Head of caudate nucleus (tissue), 42 donors: ENCODE data around the gene C16orf95.
A peak's percentile ranks its signal among the peaks of the same experiment; 100 is the strongest.
"Not testable (repeated sequence)": the region's sequence is repeated elsewhere in the genome, so short reads cannot be mapped to it uniquely, and the experiment has no call there.

Source experiments
- DNase-seq, 42 donors: peaks; one replicate each; pipeline versions ENCODE4 v3.0.0 to v3.0.0-alpha.2; 2020 to 2021; ENCODE audit warnings: mixed read lengths in 7 of 42
- intact Hi-C: fragments of 100-400 bp; cut with DNase I; formaldehyde crosslinking; loops from one replicate; pipeline ENCODE4 v1.15.0; 2022

Gene C16orf95

GRCh38 chr16:87274794-87275193 is 42.4 kb downstream of the C16orf95 start:
- intact Hi-C loops, result loop anchor here (5.0 kb wide), 1 partner anchor 712 kb away; no protein-coding TSS in a partner anchor
- no peak for DNase-seq

GRCh38 chr16:87273471-87274030 is 43.6 kb downstream of the C16orf95 start:
- DNase-seq, result no peak

GRCh38 chr16:87271256-87271655 is 45.9 kb downstream of the C16orf95 start:
- DNase-seq, result no peak
- intact Hi-C loops, result no loop called here

More at GRCh38 chr16:87273471-87274030, 43.6 kb downstream of the C16orf95 start:
- intact Hi-C loops, result no loop called here

- DNase-seq, result peak in 1 of 42 donors; percentile 2
- intact Hi-C loops, result no loop called here
These were observed 49.6 kb downstream of the C16orf95 start for GRCh38 chr16:87267566-87267965.

DNA sequence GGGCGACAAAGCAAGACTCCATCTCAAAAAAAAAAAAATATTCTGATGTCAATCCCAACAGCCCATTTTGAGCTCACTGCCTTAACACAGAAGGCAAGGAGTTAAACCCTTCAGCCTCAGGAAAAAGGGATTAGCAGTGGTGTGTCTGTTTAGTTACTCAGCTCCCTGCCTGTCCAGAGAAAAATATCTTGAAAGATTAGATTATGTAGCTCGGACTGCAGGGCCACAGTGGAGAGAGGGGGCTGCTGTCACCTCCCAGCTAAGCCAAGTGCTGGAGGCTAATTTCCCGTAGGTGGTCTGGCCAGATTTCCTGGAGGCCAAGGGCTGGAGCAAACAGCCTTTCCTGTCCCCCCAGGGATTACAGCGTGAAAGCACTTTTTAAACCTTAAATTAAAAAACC is 50.3 kb downstream of the C16orf95 start:
- intact Hi-C loops, result no loop called here
- DNase-seq, result peak in 1 of 42 donors; percentile 2

DNA sequence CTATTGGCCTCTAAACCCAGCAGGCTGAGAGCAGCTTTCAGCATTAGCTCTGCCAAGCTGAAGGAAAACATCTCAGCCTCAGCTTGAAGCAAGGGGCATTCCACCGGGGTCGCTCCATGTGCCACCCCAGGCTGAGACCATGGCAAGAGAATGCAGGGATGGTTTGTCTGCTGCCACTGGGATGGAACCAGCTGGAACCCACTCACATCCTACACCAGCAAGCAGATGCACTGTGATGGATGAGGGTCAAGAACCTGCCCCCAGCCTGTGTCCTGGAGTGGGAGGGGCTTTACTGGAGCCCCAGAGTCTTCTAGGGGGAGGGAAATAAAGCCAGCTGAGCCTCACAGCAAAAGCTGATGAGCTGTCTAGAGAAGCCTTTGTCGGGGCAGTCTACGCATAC is 51.9 kb downstream of the C16orf95 start:
- intact Hi-C loops, result no loop called here
- peak in 1 of 42 donors; percentile 4 for DNase-seq

- intact Hi-C loops, result no loop called here
- DNase-seq, result peak in 1 of 42 donors; percentile 7
These were observed 52.6 kb downstream of the C16orf95 start for GRCh38 chr16:87264634-87265033.

DNA sequence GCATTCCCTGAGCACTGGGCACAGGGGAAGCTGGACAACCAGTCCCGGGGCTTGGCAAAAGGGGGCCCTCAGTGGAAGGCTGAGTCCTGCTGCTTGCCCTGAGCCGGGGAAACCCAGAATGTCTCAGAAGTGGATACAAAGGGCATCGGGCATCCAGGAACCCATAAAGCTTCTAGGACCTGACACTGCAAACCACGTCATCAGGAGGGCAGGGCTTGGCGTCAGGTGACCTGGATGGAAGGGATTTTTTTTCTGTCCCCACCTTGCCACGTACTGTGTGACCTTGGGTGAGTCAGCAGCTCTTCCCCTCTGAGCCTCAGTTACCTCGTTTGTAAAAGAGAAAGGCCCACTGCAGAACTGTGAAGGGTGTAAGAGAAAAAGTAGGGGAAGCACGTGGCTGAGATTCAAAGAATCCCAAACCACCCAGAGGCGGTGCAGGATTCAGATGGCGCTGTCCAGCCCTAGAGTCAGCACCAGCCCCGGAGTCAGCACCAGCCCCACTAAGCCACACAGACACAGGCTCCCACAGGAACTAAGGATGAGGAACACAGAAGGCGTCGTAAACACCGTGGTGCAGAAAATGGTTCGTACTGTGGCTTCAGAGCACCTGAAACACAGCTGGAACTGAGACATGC is 53.7 kb downstream of the C16orf95 start:
- intact Hi-C loops, result no loop called here

GRCh38 chr16:87259431-87259830 is 57.8 kb downstream of the C16orf95 start:
- intact Hi-C loops, result no loop called here
- no peak for DNase-seq

More for the DNA sequence above, 53.7 kb downstream of the C16orf95 start:
- no peak for DNase-seq

DNA sequence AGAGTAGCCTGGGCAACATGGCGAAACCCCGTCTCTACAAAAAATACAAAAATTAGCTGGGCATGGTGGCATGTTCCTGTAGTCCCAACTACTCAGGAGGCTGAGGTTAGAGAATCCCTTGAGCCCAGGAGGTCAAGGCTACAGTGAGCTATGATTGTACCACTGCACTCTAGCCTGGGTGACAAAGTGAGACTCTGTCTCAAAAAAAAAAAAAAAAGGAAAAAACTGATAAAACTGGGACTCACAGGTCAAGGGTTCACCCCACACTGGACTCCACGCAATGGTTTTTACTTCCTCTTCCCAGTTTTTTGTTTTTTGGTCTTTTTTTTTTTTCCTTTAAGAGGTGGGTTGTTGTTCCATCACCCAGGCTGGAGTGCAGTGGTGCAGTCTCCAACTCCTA is 58.5 kb downstream of the C16orf95 start:
- intact Hi-C loops, DNase-seq: not testable (repeated sequence)

DNA sequence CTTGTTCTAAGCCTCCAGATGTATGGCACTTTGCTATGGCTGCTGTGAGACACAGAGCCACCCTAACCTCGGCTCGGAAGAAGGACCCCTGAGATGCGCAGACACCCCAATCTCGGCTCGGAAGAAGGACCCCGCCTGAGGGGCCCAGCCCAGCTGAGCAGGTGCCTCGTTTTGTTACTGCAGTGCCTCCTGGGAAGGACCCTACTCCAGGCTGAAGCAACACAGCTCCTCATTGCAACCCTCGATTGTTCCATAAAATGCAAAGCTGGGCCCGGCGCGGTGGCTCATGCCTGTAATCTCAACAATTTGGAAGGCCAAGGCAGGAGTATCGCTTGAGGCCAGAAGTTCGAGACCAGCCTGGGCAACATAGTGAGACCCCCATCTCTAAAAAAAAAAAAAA is 61.3 kb downstream of the C16orf95 start:
- DNase-seq, result no peak
- intact Hi-C loops, result no loop called here

DNA sequence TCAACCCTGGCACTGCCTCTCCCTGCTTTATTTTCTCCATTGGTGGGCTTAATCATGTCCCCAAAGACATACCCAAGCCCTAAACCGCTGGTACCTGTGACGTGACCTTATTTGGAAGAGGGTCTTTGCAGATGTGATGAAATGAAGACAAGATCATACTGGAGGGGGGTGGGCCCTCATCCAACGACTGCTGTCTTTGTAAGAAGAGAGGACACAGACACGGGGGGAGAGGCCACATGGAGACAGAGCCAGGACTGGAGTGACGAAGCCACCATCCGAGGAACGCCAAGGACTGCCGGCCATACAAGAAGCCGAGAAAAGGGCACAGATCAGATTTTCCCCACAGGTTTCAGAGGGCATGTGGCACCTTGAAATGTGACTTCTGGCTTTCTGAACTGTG is 62.5 kb downstream of the C16orf95 start:
- intact Hi-C loops, result no loop called here
- no peak for DNase-seq

DNA sequence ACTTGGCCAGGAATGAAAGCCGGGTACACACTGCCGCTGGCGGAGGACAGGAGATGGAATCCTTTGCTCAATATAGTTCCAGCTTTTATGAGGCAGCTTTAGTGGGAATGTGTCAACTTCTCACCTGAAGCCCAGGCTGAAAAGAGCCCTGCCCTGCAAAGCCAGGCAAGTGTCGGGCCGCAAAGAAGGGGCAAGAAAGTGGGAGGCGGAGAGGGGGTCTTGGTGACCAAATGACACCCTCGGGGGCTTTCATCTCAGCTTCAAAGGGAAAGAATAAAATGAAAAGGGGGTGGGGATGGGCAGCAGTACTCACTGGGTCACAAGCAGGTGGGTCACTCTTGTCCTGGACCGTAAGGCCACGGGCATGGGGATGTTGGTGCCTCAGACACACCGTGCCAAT is 62.9 kb downstream of the C16orf95 start:
- intact Hi-C loops, result no loop called here
- no peak for DNase-seq

- intact Hi-C loops, result no loop called here
- peak in 8 of 42 donors; percentile 17 to 47 (median 30) for DNase-seq
These were observed 63.7 kb downstream of the C16orf95 start for GRCh38 chr16:87253536-87253935.
